Keratinocyte (primary cell): ENCODE data around the gene RAB7B. TPM values are rescaled to one million over a fixed set of nuclear protein-coding genes. Genes with fewer than 3 reads are reported as not detected.

Source experiments
- DNase-seq: peaks from one replicate; pipeline ENCODE4 v3.0.0-alpha.2; 2011; ENCODE audit warnings: low read depth, missing footprints, low spot score
- FAIRE-seq: peaks from 2 replicates; lab custom pipeline; 2011; peaks lifted over from hg19 to GRCh38; lab: Jason Lieb, UNC
- H2AFZ ChIP-seq: 2 replicates; pipeline ENCODE4 v1.6.0; 2012; ENCODE audit warnings: low read length, control low read depth, inconsistent platforms; ENCODE audit not compliant: control insufficient read depth
- H3K27ac ChIP-seq: 2 replicates; pipeline ENCODE4 v1.5.1; 2011; ENCODE audit warnings: low read length; ENCODE audit not compliant: control insufficient read depth, insufficient read depth
- H3K27me3 ChIP-seq: 3 replicates; pipeline ENCODE4 v1.6.0; 2011; ENCODE audit warnings: low read length; ENCODE audit not compliant: control insufficient read depth, insufficient read depth; ENCODE audit errors: extremely low read depth
- H3K36me3 ChIP-seq, 2 experiments: 2 replicates in 1 of 2; 3 replicates in 1 of 2; pipeline ENCODE4 v1.5.1; 2011; ENCODE audit warnings: low read length in 2 of 2, mild to moderate bottlenecking in 1 of 2; ENCODE audit not compliant: control insufficient read depth in 2 of 2, insufficient read depth in 2 of 2; ENCODE audit errors: extremely low read depth in 1 of 2
- H3K4me1 ChIP-seq: 3 replicates; pipeline ENCODE4 v1.5.1; 2011; ENCODE audit warnings: low read length; ENCODE audit not compliant: control insufficient read depth, insufficient read depth; ENCODE audit errors: extremely low read depth
- H3K4me2 ChIP-seq: 3 replicates; pipeline ENCODE4 v1.6.0; 2011; ENCODE audit warnings: low read depth, low read length; ENCODE audit not compliant: control insufficient read depth, insufficient read depth; ENCODE audit errors: extremely low read depth
- H3K4me3 ChIP-seq, 3 experiments: fragments of 200-600 bp in 1 of 3; sonication (generic) in 1 of 3; 2 replicates in 2 of 3; 3 replicates in 1 of 3; pipeline ENCODE4 v1.5.1; 2011 to 2016; ENCODE audit warnings: low read length in 3 of 3, mild to moderate bottlenecking in 3 of 3, control low read depth in 2 of 3, inconsistent platforms in 1 of 3, low read depth in 1 of 3, mixed read lengths in 1 of 3, mixed run types in 1 of 3, moderate library complexity in 1 of 3; ENCODE audit not compliant: control insufficient read depth in 2 of 3, insufficient read depth in 2 of 3; ENCODE audit errors: extremely low read depth in 1 of 3
- H3K79me2 ChIP-seq: 2 replicates; pipeline ENCODE4 v1.6.0; 2012; ENCODE audit warnings: low read length; ENCODE audit not compliant: control insufficient read depth, insufficient read depth
- H3K9ac ChIP-seq: 3 replicates; pipeline ENCODE4 v1.6.0; 2011; ENCODE audit warnings: low read length; ENCODE audit not compliant: control insufficient read depth, insufficient read depth; ENCODE audit errors: extremely low read depth
- H3K9me1 ChIP-seq: 3 replicates; pipeline ENCODE4 v1.6.0; 2011; ENCODE audit warnings: low read length; ENCODE audit not compliant: control insufficient read depth, insufficient read depth; ENCODE audit errors: extremely low read depth
- H3K9me3 ChIP-seq: 2 replicates; pipeline ENCODE4 v1.5.1; 2012; ENCODE audit warnings: low read depth, low read length; ENCODE audit not compliant: control insufficient read depth
- H4K20me1 ChIP-seq: 3 replicates; pipeline ENCODE4 v1.6.0; 2011; ENCODE audit warnings: low read length; ENCODE audit not compliant: control insufficient read depth, insufficient read depth; ENCODE audit errors: extremely low read depth
- EZH2 ChIP-seq: IDR thresholded peaks from one replicate; pipeline ENCODE4 v1.6.1; 2012; ENCODE audit warnings: inconsistent platforms, mild to moderate bottlenecking, low read length, moderate library complexity
- dilution Hi-C: fragments of 300-500 bp; cut with MboI; formaldehyde crosslinking; loops from one replicate; pipeline ENCODE4 v1.7.0; 2020; ENCODE audit warnings: low sequenced_read_pairs; ENCODE audit not compliant: extremely low pct_ligation_motif_present
- polyA plus RNA-seq, 5 experiments: library from polyadenylated mRNA; depleted of rRNA in 3 of 5; stranded (reverse) in 3 of 5; stranded (forward) in 1 of 5; unstranded in 1 of 5; fragments of >200 nt; gene quantifications; 1 replicate in 1 of 5; 2 replicates in 3 of 5; 3 replicates in 1 of 5; pipeline versions ENCODE4 v1.2.1 to v1.2.3, GENCODE V29; 2011 to 2012; ENCODE audit warnings: missing spikeins in 2 of 5, low read depth in 1 of 5, low replicate concordance in 1 of 5
- TF ChIP-seq, protein P1 (sequence below), 3 experiments: IDR thresholded peaks in 1 of 3; conservative IDR thresholded peaks in 1 of 3; optimal IDR thresholded peaks in 1 of 3; 2 replicates in 2 of 3; 3 replicates in 1 of 3; pipeline versions ENCODE3 to v1.5.1; 2011; ENCODE audit warnings: low read length in 3 of 3, mild to moderate bottlenecking in 3 of 3, moderate library complexity in 2 of 3, control low read depth in 1 of 3, inconsistent platforms in 1 of 3; ENCODE audit not compliant: insufficient read depth in 2 of 3; ENCODE audit errors: extremely low read depth in 1 of 3

RAB7B gene
- polyA plus RNA-seq, 1 donor (not counting 4 experiments of a cell fraction or from before 2014, with no cell fraction given): 47.8 TPM

DNA sequence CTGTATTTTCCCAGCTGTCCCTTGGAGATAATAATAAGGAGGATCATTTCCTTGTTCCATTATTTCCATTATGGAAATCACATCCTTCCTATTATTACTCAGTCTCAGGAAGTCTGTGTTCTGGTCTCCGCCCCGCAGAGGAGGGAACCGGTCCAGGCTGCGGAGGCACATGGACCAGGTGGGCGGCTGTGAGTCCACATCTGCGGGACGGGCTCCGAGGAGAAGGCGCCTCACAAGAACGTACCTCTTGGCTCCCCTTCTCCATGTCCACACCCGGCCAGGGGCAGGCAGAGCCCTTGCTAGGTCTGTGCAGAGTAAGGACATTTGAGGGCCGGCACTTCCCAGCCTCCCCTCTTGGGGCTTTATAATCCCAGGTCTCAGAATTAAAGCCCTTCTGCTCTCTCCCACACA, 14.6 kb downstream of the RAB7B start:
- Histone ChIP-seq H3K4me3 (no peak overlapping the region), H3K9ac (no peak overlapping the region), H3K79me2 (no peaks in the 10 kb centered on the region), H4K20me1 (no peaks in the 10 kb centered on the region), H3K9me1 (peaks cover 2% of the 10 kb centered on the region), H3K4me2 (no peak overlapping the region), H3K4me1 (peaks cover 18% of the 10 kb centered on the region), H3K9me3 (no peaks in the 10 kb centered on the region), H3K27ac (no peak overlapping the region), H3K36me3 (peaks cover 21 to 29% of the 10 kb centered on the region in 2 experiments), H3K27me3 (no peaks in the 10 kb centered on the region), H2AFZ (no peak overlapping the region)
- dilution Hi-C loops: no loop called here
- TF ChIP-seq EZH2: no peak
- TF ChIP-seq, protein P1, sequence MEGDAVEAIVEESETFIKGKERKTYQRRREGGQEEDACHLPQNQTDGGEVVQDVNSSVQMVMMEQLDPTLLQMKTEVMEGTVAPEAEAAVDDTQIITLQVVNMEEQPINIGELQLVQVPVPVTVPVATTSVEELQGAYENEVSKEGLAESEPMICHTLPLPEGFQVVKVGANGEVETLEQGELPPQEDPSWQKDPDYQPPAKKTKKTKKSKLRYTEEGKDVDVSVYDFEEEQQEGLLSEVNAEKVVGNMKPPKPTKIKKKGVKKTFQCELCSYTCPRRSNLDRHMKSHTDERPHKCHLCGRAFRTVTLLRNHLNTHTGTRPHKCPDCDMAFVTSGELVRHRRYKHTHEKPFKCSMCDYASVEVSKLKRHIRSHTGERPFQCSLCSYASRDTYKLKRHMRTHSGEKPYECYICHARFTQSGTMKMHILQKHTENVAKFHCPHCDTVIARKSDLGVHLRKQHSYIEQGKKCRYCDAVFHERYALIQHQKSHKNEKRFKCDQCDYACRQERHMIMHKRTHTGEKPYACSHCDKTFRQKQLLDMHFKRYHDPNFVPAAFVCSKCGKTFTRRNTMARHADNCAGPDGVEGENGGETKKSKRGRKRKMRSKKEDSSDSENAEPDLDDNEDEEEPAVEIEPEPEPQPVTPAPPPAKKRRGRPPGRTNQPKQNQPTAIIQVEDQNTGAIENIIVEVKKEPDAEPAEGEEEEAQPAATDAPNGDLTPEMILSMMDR (optimal IDR thresholded peaks at IDR 0.05 in 1 of 3, IDR thresholded peaks at IDR 0.05 in 1 of 3, conservative IDR thresholded peaks at IDR 0.05 in 1 of 3; ENCODE audit: extremely low read depth in 1 of 3, insufficient read depth in 2 of 3, low read length in 3 of 3): no peak
- no peak for FAIRE-seq
- no peak for DNase-seq

DNA sequence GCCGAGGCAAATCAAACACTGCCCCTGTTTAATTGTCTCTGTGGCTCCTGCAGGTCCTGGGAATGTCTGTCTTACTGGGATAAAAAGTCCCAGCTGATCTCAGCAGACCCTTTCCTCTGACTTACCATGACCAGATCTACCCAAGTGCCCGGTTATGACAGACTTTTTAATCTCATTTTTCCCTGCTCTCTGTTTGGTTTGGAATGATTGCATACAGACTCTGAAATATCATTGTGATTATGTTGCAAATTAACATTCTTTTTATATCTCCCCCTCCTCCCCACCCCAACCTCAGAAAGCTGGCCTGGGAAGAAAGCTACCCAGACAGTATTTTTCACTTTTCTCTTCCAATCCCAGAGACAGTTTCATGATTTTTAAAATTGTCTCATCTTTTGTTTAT, 16.3 kb downstream of the RAB7B start:
- Histone ChIP-seq H2AFZ (no peak overlapping the region), H3K9me3 (no peaks in the 10 kb centered on the region), H3K36me3 (peaks cover 8 to 18% of the 10 kb centered on the region in 2 experiments), H3K9ac (no peak overlapping the region), H3K4me3 (no peak overlapping the region), H4K20me1 (no peaks in the 10 kb centered on the region), H3K27ac (no peak overlapping the region), H3K27me3 (no peaks in the 10 kb centered on the region), H3K4me1 (peaks cover 23% of the 10 kb centered on the region), H3K79me2 (no peaks in the 10 kb centered on the region), H3K4me2 (no peak overlapping the region), H3K9me1 (peaks cover 2% of the 10 kb centered on the region)
- no peak for DNase-seq
- TF ChIP-seq, protein P1 (optimal IDR thresholded peaks at IDR 0.05 in 1 of 3, IDR thresholded peaks at IDR 0.05 in 1 of 3, conservative IDR thresholded peaks at IDR 0.05 in 1 of 3; ENCODE audit: extremely low read depth in 1 of 3, insufficient read depth in 2 of 3, low read length in 3 of 3): no peak
- TF ChIP-seq EZH2: no peak
- FAIRE-seq: no peak
- dilution Hi-C loops: no loop called here
